ENCODE measurements around the gene NEB.

Gene NEB

DNA sequence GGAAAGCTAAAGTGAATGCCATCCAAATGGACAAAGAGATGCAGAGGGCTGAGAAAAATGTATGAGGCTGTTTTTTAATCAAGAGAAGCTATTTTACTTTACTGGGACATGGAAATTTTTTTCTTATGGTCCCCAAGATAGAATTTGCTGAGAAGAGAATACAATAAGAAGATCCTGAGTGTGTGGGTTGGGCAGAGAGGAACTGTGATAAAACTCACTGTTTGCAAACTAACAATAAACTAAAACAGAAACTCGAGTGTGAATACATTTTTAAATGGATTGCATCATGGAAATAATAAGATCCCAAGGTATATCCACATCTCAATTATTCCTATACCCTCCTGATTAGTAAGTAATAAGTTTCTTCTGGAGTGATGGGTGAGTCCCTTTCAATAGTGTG is 4.4 kb downstream of the NEB start:
- Histone ChIP-seq H3K27me3 (replicated peaks; ENCODE audit: control insufficient read depth, insufficient read depth, low read length, poor library complexity, severe bottlenecking) (no peaks in the 10 kb centered on the region), H3K9me3 (ENCODE audit: control insufficient read depth, low read length) (no peaks in the 10 kb centered on the region), H3K36me3 (ENCODE audit: control insufficient read depth, insufficient read depth, low read length) (no peaks in the 10 kb centered on the region), H3K4me1 (ENCODE audit: control insufficient read depth, insufficient read depth, low read length, poor library complexity, severe bottlenecking) (no peaks in the 10 kb centered on the region), H3K4me3 (ENCODE audit: insufficient read depth, low read depth, low read length, poor library complexity, severe bottlenecking) (no peak overlapping the region), H3K27ac (ENCODE audit: insufficient read depth, low read length, poor library complexity, severe bottlenecking) (no peak overlapping the region)
- DNase-seq = no peak

DNA sequence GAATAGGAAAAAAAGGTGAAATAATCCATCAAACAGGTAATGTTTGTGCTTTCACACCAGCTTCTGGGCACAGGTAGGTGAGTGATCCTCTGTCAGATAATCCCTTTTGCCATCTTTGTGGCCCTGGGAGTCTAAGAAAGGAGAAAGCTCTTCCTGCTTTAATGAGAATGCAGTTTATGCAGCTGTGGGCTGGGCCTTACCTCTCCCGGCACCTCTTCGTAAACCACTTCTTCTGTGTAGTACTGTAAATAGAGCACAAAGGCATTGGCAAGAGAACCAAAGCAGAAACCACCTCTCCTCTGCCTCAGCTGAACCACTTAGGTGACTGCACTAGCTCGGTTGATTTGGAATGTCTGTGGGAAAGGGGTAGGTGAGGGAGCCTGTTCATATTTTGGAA is 4.9 kb downstream of the NEB start:
- Histone ChIP-seq H3K4me1 (ENCODE audit: control insufficient read depth, insufficient read depth, low read length, poor library complexity, severe bottlenecking) (no peaks in the 10 kb centered on the region), H3K9me3 (ENCODE audit: control insufficient read depth, low read length) (no peaks in the 10 kb centered on the region), H3K4me3 (ENCODE audit: insufficient read depth, low read depth, low read length, poor library complexity, severe bottlenecking) (no peak overlapping the region), H3K27ac (ENCODE audit: insufficient read depth, low read length, poor library complexity, severe bottlenecking) (no peak overlapping the region), H3K36me3 (ENCODE audit: control insufficient read depth, insufficient read depth, low read length) (no peaks in the 10 kb centered on the region), H3K27me3 (replicated peaks; ENCODE audit: control insufficient read depth, insufficient read depth, low read length, poor library complexity, severe bottlenecking) (no peaks in the 10 kb centered on the region)
- no peak for DNase-seq

DNA sequence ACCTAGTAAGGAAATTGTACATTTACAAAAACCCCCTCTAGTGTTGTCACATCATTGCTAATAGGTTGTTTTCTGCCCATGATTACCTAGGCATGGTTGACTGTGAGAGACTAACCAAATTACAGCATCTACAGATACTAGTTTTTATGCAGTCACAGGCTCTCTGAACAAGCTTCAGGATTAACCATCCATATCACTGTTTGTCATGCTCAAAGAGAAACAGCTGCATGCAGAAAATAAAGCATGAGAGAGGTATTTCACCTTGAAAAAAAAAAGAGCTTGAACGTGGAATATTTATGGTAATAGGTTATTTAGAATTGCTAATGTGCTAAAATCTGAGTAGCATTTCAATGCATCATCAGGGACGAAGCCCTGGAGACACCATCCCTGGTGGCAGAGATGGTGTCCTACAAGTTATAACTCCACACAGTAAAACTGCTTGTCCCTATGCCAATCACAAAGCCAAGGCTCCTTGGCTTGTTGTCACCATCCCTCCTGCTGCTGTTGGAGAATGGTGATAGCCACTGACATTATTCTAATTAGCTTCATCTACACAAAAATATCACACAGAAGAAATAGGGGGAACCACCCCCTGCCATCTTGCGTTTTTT is 5.4 kb downstream of the NEB start:
- H3K9me3 ChIP-seq (ENCODE audit: control insufficient read depth, low read length) = no peaks in the 10 kb centered on the region
- DNase-seq = no peak
- no peaks in the 10 kb centered on the region for H3K4me1 ChIP-seq (ENCODE audit: control insufficient read depth, insufficient read depth, low read length, poor library complexity, severe bottlenecking)
- H3K27me3 ChIP-seq (replicated peaks; ENCODE audit: control insufficient read depth, insufficient read depth, low read length, poor library complexity, severe bottlenecking) = no peaks in the 10 kb centered on the region
- H3K36me3 ChIP-seq (ENCODE audit: control insufficient read depth, insufficient read depth, low read length) = no peaks in the 10 kb centered on the region
- H3K4me3 ChIP-seq (ENCODE audit: insufficient read depth, low read depth, low read length, poor library complexity, severe bottlenecking) = no peak overlapping the region
- H3K27ac ChIP-seq (ENCODE audit: insufficient read depth, low read length, poor library complexity, severe bottlenecking) = no peak overlapping the region

DNA sequence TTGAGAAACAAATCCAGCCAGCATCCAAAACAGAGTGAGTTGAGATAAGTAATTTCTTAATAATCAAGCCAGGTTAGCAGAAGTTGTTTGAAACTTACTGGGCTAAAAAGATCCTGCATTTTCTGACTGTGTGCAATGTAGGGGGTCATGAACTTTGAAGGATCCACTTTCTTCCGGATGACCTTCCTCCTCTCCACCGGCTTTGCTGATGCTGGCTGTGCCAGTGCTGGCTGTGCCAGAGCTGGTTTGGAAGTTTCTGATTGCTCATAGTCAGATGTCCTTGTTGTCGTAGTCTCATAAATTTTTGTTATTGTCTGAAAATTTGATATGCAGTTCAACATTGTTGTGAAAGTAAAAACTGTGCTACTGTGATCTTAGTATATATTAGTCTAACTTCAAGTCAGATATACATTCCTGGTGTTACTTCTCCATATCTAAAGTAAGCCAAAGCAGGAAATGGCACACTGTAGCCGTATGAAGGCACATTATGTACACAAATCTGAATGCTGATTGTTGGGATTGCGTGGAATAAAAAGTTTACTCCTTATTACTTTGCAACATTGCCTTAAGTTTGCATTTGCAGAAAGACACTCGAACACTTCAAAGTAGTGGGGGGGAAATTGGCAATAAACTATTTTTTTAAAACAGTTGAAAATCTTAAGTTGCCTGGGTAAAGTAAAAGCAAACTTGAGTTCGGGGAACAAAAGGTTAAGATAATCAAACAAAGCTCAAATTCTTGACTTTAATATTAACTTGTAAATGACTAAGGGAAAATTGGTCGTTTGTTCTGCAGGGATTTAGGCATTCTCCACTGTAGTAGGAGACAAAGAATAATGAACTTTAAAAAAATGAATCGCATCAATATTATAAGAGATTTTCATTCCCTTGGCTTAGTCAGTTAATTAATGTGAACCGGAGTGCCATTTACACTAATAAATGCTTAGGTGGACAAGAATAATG is 6.4 kb downstream of the NEB start:
- DNase-seq = no peak

DNA sequence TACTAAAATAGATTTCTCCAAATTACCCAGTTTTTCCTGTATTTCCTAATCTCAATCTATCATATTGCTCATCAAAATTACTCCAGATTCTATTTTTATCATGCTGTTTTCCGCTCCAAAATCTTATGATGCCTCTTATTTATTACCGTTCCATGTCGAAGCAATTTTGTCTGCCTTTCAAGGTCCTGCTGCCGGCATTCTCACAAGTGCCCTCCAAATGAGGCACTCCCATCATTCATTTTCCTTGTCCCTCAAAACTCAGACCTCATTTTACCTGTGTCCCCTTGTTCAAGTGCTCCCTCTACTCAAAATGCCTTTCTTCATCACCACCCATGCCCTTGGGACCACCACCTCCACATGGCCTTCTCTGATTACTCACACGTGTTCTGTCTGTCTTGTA is 13.1 kb downstream of the NEB start:
- no peaks in the 10 kb centered on the region for H3K4me1 ChIP-seq (ENCODE audit: control insufficient read depth, insufficient read depth, low read length, poor library complexity, severe bottlenecking)
- no peak for DNase-seq
- H3K27ac ChIP-seq (ENCODE audit: insufficient read depth, low read length, poor library complexity, severe bottlenecking) = no peak overlapping the region
- no peak overlapping the region for H3K4me3 ChIP-seq (ENCODE audit: insufficient read depth, low read depth, low read length, poor library complexity, severe bottlenecking)
- H3K27me3 ChIP-seq (replicated peaks; ENCODE audit: control insufficient read depth, insufficient read depth, low read length, poor library complexity, severe bottlenecking) = no peaks in the 10 kb centered on the region
- no peaks in the 10 kb centered on the region for H3K9me3 ChIP-seq (ENCODE audit: control insufficient read depth, low read length)
- no peaks in the 10 kb centered on the region for H3K36me3 ChIP-seq (ENCODE audit: control insufficient read depth, insufficient read depth, low read length)

More for the DNA sequence above, 6.4 kb downstream of the NEB start:
- Histone ChIP-seq H3K4me3 (ENCODE audit: insufficient read depth, low read depth, low read length, poor library complexity, severe bottlenecking) (no peak overlapping the region), H3K4me1 (ENCODE audit: control insufficient read depth, insufficient read depth, low read length, poor library complexity, severe bottlenecking) (no peaks in the 10 kb centered on the region), H3K27me3 (replicated peaks; ENCODE audit: control insufficient read depth, insufficient read depth, low read length, poor library complexity, severe bottlenecking) (no peaks in the 10 kb centered on the region), H3K9me3 (ENCODE audit: control insufficient read depth, low read length) (no peaks in the 10 kb centered on the region), H3K27ac (ENCODE audit: insufficient read depth, low read length, poor library complexity, severe bottlenecking) (no peak overlapping the region), H3K36me3 (ENCODE audit: control insufficient read depth, insufficient read depth, low read length) (no peaks in the 10 kb centered on the region)

DNA sequence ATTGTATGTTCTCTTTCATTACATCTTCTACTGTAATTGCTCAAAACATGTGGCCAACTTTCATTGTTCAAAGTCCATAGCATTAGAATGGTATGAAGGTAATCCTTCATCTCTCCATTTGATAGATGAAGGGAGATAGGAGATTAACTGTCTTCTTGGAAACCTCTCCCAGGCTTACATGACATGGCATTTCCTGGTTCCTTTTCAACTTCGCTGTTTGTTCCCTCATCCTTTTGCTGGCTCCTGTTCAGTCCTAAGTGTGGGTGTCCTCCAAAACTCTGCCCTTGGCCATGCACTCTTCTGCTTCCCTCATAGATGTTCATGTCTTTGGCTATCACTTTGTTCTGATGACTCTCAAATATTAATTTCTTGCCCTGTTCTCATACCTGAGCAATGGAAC is 13.8 kb downstream of the NEB start:
- Histone ChIP-seq H3K4me3 (ENCODE audit: insufficient read depth, low read depth, low read length, poor library complexity, severe bottlenecking) (no peak overlapping the region), H3K27ac (ENCODE audit: insufficient read depth, low read length, poor library complexity, severe bottlenecking) (no peak overlapping the region), H3K9me3 (ENCODE audit: control insufficient read depth, low read length) (no peaks in the 10 kb centered on the region), H3K4me1 (ENCODE audit: control insufficient read depth, insufficient read depth, low read length, poor library complexity, severe bottlenecking) (no peaks in the 10 kb centered on the region), H3K27me3 (replicated peaks; ENCODE audit: control insufficient read depth, insufficient read depth, low read length, poor library complexity, severe bottlenecking) (no peaks in the 10 kb centered on the region), H3K36me3 (ENCODE audit: control insufficient read depth, insufficient read depth, low read length) (no peaks in the 10 kb centered on the region)
- DNase-seq = no peak

DNA sequence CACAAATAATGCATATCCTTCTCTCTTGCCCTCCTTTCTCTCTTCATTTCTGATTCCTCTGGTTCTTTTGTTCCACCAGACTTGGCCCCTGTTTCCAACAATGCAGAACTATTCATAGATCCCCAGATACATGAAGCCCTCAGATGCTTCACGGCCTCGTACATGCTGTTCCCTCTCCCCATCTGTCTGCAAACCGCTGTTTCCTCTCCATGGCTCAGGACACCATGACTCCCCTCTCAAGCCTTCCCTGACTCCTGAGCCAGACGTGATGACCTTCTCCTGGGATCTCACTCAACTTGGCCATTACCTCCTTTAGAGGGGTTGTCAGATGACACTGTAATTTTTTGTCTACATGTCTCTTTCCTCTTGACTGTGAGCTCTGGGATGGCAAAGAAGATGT is 15.5 kb downstream of the NEB start:
- H3K36me3 ChIP-seq (ENCODE audit: control insufficient read depth, insufficient read depth, low read length) = no peaks in the 10 kb centered on the region
- no peak for DNase-seq
- no peaks in the 10 kb centered on the region for H3K4me1 ChIP-seq (ENCODE audit: control insufficient read depth, insufficient read depth, low read length, poor library complexity, severe bottlenecking)
- no peak overlapping the region for H3K4me3 ChIP-seq (ENCODE audit: insufficient read depth, low read depth, low read length, poor library complexity, severe bottlenecking)
- H3K27me3 ChIP-seq (replicated peaks; ENCODE audit: control insufficient read depth, insufficient read depth, low read length, poor library complexity, severe bottlenecking) = no peaks in the 10 kb centered on the region
- no peaks in the 10 kb centered on the region for H3K9me3 ChIP-seq (ENCODE audit: control insufficient read depth, low read length)
- H3K27ac ChIP-seq (ENCODE audit: insufficient read depth, low read length, poor library complexity, severe bottlenecking) = no peak overlapping the region

DNA sequence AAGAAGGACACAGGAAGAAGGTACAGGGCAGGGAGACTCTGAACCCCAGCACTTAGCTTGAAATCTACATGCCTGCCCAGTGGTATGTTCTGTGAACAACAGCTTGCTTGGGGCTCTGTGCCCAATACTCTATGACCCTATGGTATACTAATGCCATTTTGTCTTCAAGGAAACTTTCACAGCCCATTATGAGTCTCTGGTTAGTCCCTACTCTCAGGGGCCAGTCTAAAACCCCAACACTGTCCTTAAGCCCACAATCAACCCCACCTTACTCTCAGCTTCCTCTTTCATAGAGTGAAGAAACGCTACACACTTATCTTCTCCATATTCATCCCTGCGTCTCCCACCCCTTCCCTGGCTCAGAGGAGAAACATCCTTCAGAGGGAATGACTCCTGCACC is 16.0 kb downstream of the NEB start:
- Histone ChIP-seq H3K27ac (ENCODE audit: insufficient read depth, low read length, poor library complexity, severe bottlenecking) (no peak overlapping the region), H3K4me3 (ENCODE audit: insufficient read depth, low read depth, low read length, poor library complexity, severe bottlenecking) (no peak overlapping the region), H3K4me1 (ENCODE audit: control insufficient read depth, insufficient read depth, low read length, poor library complexity, severe bottlenecking) (no peaks in the 10 kb centered on the region), H3K9me3 (ENCODE audit: control insufficient read depth, low read length) (no peaks in the 10 kb centered on the region), H3K27me3 (replicated peaks; ENCODE audit: control insufficient read depth, insufficient read depth, low read length, poor library complexity, severe bottlenecking) (no peaks in the 10 kb centered on the region), H3K36me3 (ENCODE audit: control insufficient read depth, insufficient read depth, low read length) (no peaks in the 10 kb centered on the region)
- no peak for DNase-seq

DNA sequence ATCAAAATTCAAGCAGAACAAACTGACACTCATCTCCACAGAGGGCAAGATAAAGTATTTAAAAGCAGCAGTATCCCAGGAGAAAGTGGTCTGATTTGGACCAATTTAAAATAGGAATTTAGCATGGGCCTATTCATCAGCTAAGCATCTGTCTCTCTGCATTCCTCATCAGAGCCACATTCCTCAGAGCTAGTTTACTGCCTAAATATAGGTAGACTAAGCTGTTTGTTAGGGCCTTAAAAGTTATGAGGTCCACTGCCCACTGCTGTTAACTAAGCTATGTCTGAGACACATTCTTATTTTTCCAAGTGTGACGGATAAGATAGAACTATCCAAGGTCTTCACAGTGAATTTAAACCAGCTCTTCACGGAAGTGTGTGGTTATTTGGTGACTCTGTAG is 17.6 kb downstream of the NEB start:
- no peaks in the 10 kb centered on the region for H3K9me3 ChIP-seq (ENCODE audit: control insufficient read depth, low read length)
- no peak overlapping the region for H3K4me3 ChIP-seq (ENCODE audit: insufficient read depth, low read depth, low read length, poor library complexity, severe bottlenecking)
- H3K27ac ChIP-seq (ENCODE audit: insufficient read depth, low read length, poor library complexity, severe bottlenecking) = no peak overlapping the region
- H3K4me1 ChIP-seq (ENCODE audit: control insufficient read depth, insufficient read depth, low read length, poor library complexity, severe bottlenecking) = no peaks in the 10 kb centered on the region
- H3K36me3 ChIP-seq (ENCODE audit: control insufficient read depth, insufficient read depth, low read length) = no peaks in the 10 kb centered on the region
- no peaks in the 10 kb centered on the region for H3K27me3 ChIP-seq (replicated peaks; ENCODE audit: control insufficient read depth, insufficient read depth, low read length, poor library complexity, severe bottlenecking)
- DNase-seq = no peak

DNA sequence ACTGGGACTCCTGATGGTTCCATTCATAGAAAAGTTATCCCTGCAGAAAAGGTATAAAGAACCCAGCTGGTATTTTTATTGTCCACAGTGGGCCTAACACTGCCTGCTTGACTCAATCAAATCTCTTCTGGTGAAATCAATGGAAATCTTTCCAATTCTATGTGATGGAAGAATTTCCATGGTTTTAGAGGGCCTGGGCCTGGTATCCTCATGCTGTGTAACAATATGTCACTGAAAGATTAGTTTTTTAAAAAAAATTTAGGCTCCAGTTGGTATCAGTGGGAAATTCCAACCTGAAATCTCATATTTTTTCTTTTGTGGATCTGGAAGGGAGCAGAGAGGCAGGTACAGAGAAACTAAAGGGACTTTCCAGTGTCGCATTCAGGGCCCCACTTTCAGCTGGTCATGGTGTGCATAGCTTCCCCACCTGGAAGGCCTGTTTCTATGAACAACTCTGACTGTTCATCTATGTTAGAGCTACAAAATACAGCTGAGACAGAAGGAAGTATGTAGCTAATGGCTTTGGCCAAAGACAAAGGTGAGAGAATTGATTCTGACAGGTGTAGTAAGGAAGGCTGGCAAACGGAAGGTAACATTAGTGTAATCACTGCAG is 20.9 kb downstream of the NEB start:
- no peaks in the 10 kb centered on the region for H3K9me3 ChIP-seq (ENCODE audit: control insufficient read depth, low read length)
- DNase-seq = no peak
- H3K4me1 ChIP-seq (ENCODE audit: control insufficient read depth, insufficient read depth, low read length, poor library complexity, severe bottlenecking) = no peaks in the 10 kb centered on the region
- no peaks in the 10 kb centered on the region for H3K36me3 ChIP-seq (ENCODE audit: control insufficient read depth, insufficient read depth, low read length)
- no peak overlapping the region for H3K4me3 ChIP-seq (ENCODE audit: insufficient read depth, low read depth, low read length, poor library complexity, severe bottlenecking)
- no peaks in the 10 kb centered on the region for H3K27me3 ChIP-seq (replicated peaks; ENCODE audit: control insufficient read depth, insufficient read depth, low read length, poor library complexity, severe bottlenecking)
- H3K27ac ChIP-seq (ENCODE audit: insufficient read depth, low read length, poor library complexity, severe bottlenecking) = no peak overlapping the region
